Trophoblast cell (in vitro differentiated cells and primary cell): ENCODE measurements around the gene GBF1.

Source experiments
- DNase-seq, 2 donors: peaks; one replicate each; pipeline ENCODE4 v3.0.0-alpha.2; 2016
- H2AFZ ChIP-seq: 2 replicates; pipeline ENCODE4 v1.6.1; 2013; ENCODE audit warnings: low read length, moderate library complexity, mild to moderate bottlenecking; ENCODE audit not compliant: insufficient read depth, poor library complexity
- H2AK5ac ChIP-seq: 2 replicates; pipeline ENCODE4 v1.6.1; 2013; ENCODE audit warnings: mild to moderate bottlenecking, low read length
- H2BK120ac ChIP-seq: 2 replicates; pipeline ENCODE4 v1.6.1; 2013; ENCODE audit warnings: low read length, mild to moderate bottlenecking, moderate library complexity; ENCODE audit not compliant: insufficient read depth, poor library complexity
- H2BK12ac ChIP-seq: 2 replicates; pipeline ENCODE4 v1.6.1; 2013; ENCODE audit warnings: mild to moderate bottlenecking, low read length, moderate library complexity
- H2BK5ac ChIP-seq: 2 replicates; pipeline ENCODE4 v1.6.1; 2013; ENCODE audit warnings: low read length, low read depth, moderate library complexity, mild to moderate bottlenecking; ENCODE audit not compliant: poor library complexity
- H3K14ac ChIP-seq: 2 replicates; pipeline ENCODE4 v1.6.1; 2013; ENCODE audit warnings: mild to moderate bottlenecking, low read length
- H3K18ac ChIP-seq: 2 replicates; pipeline ENCODE4 v1.6.1; 2013; ENCODE audit warnings: mild to moderate bottlenecking, low read length
- H3K23ac ChIP-seq: 2 replicates; pipeline ENCODE4 v1.6.1; 2013; ENCODE audit warnings: low read length
- H3K27ac ChIP-seq: 2 replicates; pipeline ENCODE4 v1.5.1; 2013; ENCODE audit warnings: low read depth, mild to moderate bottlenecking, inconsistent platforms, low read length, moderate library complexity
- H3K27me3 ChIP-seq: 2 replicates; pipeline ENCODE4 v1.6.1; 2013; ENCODE audit warnings: inconsistent platforms, mild to moderate bottlenecking, low read length, moderate library complexity; ENCODE audit not compliant: insufficient read depth
- H3K36me3 ChIP-seq, 2 experiments: 1 replicate in 1 of 2; 2 replicates in 1 of 2; pipeline ENCODE4 v1.6.1; 2013; ENCODE audit warnings: low read length in 2 of 2, mild to moderate bottlenecking in 2 of 2, moderate library complexity in 1 of 2; ENCODE audit not compliant: insufficient read depth in 2 of 2, control insufficient read depth in 1 of 2
- H3K4ac ChIP-seq: 2 replicates; pipeline ENCODE4 v1.6.1; 2013; ENCODE audit warnings: low read depth, mild to moderate bottlenecking, low read length, moderate library complexity
- H3K4me1 ChIP-seq, 2 experiments: 1 replicate in 1 of 2; 2 replicates in 1 of 2; pipeline ENCODE4 v1.6.1; 2013; ENCODE audit warnings: low read length in 2 of 2, mild to moderate bottlenecking in 2 of 2, moderate library complexity in 1 of 2; ENCODE audit not compliant: insufficient read depth in 2 of 2, control insufficient read depth in 1 of 2
- H3K4me2 ChIP-seq: 2 replicates; pipeline ENCODE4 v1.6.1; 2013; ENCODE audit warnings: inconsistent platforms, mild to moderate bottlenecking, low read length, moderate library complexity
- H3K4me3 ChIP-seq: 2 replicates; pipeline ENCODE4 v1.5.1; 2013; ENCODE audit warnings: mild to moderate bottlenecking, low read depth, low read length, inconsistent platforms
- H3K79me1 ChIP-seq: one replicate; pipeline ENCODE4 v1.6.1; 2013; ENCODE audit warnings: low read length
- H3K79me2 ChIP-seq: 2 replicates; pipeline ENCODE4 v1.6.1; 2013; ENCODE audit warnings: low read length, mild to moderate bottlenecking; ENCODE audit not compliant: control insufficient read depth, insufficient read depth, poor library complexity
- H3K9ac ChIP-seq: 2 replicates; pipeline ENCODE4 v1.6.1; 2013; ENCODE audit warnings: mild to moderate bottlenecking, low read length
- H3K9me3 ChIP-seq: 2 replicates; pipeline ENCODE4 v1.6.1; 2013; ENCODE audit warnings: low read depth, mild to moderate bottlenecking, control low read depth, inconsistent platforms, low read length; ENCODE audit not compliant: insufficient read depth
- H4K12ac ChIP-seq: 2 replicates; pipeline ENCODE4 v1.6.1; 2013; ENCODE audit warnings: low read depth, mild to moderate bottlenecking, low read length, moderate library complexity
- H4K8ac ChIP-seq: 2 replicates; pipeline ENCODE4 v1.6.1; 2013; ENCODE audit warnings: low read depth, mild to moderate bottlenecking, low read length, moderate library complexity
- H4K91ac ChIP-seq: one replicate; pipeline ENCODE4 v1.6.1; 2013; ENCODE audit warnings: low read depth, mild to moderate bottlenecking, low read length, moderate library complexity
- WGBS: extraction: QIAGEN DNeasy Blood & Tissue Kit; methylation state at CpG from one replicate; pipeline ENCODE4 v1.1.7; 2013; ENCODE audit warnings: missing lambda C conversion rate; ENCODE audit not compliant: insufficient read length, insufficient coverage; ENCODE audit errors: extremely low coverage; 5-methylcytosine and 5-hydroxymethylcytosine counted together

GBF1 gene

DNA sequence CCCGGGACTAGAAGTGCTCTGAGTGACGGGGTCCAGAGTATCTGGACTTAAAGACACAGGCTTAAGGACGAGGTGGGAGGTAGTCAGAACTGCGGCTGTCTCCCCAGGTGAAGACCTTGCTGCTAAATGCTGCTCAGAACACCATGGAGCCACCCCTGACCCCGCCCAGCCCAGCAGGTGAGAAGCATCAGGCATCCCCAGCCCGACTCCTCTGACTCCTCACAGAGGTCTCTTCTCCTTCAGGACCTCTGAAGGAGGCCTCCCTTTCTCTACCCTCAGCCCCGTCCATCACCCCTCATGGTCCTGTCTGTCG is 156.0 kb downstream of the GBF1 start:
- H2BK12ac ChIP-seq, result peak overlapping the region; percentile 93
- no peak overlapping the region for H3K4me3 ChIP-seq
- peaks cover 3% of the 10 kb centered on the region for H3K79me2 ChIP-seq
- peaks cover 3% of the 10 kb centered on the region for H3K9me3 ChIP-seq
- H2AFZ ChIP-seq, result no peak overlapping the region
- peaks cover 17% of the 10 kb centered on the region for H3K79me1 ChIP-seq
- peak overlapping the region; percentile 40 for H2AK5ac ChIP-seq
- peak overlapping the region; percentile 46 for H3K4me2 ChIP-seq
- H3K4ac ChIP-seq, result peak overlapping the region; percentile 38
- WGBS, result no CpG with 5 or more reads among the region's 8 CpGs
- H4K12ac ChIP-seq, result no peak overlapping the region
- no peaks in the 10 kb centered on the region for H3K27me3 ChIP-seq
- H4K8ac ChIP-seq, result no peak overlapping the region
- DNase-seq, result peak in 1 of 2 donors; percentile 33
- H3K9ac ChIP-seq, result no peak overlapping the region
- H3K18ac ChIP-seq, result peak overlapping the region; percentile 22
- H3K4me1 ChIP-seq, result peaks cover 28% of the 10 kb centered on the region in 2 experiments
- peak overlapping the region; percentile 23 for H2BK5ac ChIP-seq
- H4K91ac ChIP-seq, result peak overlapping the region; percentile 53
- H3K27ac ChIP-seq, result peak overlapping the region; percentile 62
- H2BK120ac ChIP-seq, result peak overlapping the region; percentile 78
- H3K36me3 ChIP-seq, result peaks cover 29 to 30% of the 10 kb centered on the region in 2 experiments
- H3K23ac ChIP-seq, result no peak overlapping the region
- peak overlapping the region; percentile 10 for H3K14ac ChIP-seq

DNA sequence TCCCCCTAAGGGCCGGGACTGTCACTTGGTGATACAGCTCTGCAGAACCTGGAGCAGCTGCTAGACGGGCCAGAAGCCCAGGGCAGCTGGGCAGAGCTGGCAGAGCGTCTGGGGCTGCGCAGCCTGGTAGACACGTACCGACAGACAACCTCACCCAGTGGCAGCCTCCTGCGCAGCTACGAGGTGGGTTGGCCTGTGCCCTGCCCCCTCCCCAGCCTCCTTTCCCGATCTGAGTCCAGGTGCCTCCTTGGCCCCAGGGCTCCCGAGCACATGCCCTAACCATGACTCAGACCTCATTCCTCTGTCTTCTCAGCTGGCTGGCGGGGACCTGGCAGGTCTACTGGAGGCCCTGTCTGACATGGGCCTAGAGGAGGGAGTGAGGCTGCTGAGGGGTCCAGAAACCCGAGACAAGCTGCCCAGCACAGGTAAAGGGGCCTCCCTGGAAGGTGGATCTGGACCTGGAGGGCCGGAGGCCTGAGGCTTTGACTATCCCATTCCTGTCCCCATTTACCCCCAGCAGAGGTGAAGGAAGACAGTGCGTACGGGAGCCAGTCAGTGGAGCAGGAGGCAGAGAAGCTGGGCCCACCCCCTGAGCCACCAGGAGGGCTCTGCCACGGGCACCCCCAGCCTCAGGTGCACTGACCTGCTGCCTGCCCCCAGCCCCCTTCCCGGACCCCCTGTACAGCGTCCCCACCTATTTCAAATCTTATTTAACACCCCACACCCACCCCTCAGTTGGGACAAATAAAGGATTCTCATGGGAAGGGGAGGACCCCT is 156.6 kb downstream of the GBF1 start:
- peak overlapping the region; percentile 38 for H3K4ac ChIP-seq
- peaks cover 3% of the 10 kb centered on the region for H3K79me2 ChIP-seq
- no peak overlapping the region for H3K23ac ChIP-seq
- WGBS, result no CpG with 5 or more reads among the region's 18 CpGs
- peak overlapping the region; percentile 88 for H3K14ac ChIP-seq
- H3K18ac ChIP-seq, result peak overlapping the region; percentile 51
- H3K36me3 ChIP-seq, result peaks cover 24 to 29% of the 10 kb centered on the region in 2 experiments
- peak overlapping the region; percentile 89 for H4K91ac ChIP-seq
- H3K79me1 ChIP-seq, result peaks cover 17% of the 10 kb centered on the region
- no peak overlapping the region for H2AFZ ChIP-seq
- H4K8ac ChIP-seq, result peak overlapping the region; percentile 23
- H2BK120ac ChIP-seq, result peak overlapping the region; percentile 88
- H3K9me3 ChIP-seq, result peaks cover 3% of the 10 kb centered on the region
- H3K27ac ChIP-seq, result peak overlapping the region; percentile 62
- peak overlapping the region; percentile 44 for H2BK5ac ChIP-seq
- H3K9ac ChIP-seq, result no peak overlapping the region
- no peak overlapping the region for H4K12ac ChIP-seq
- H3K27me3 ChIP-seq, result no peaks in the 10 kb centered on the region
- peak; percentile 91 to 96 for DNase-seq
- peak overlapping the region; percentile 46 for H3K4me2 ChIP-seq
- H3K4me1 ChIP-seq, result peaks cover 22 to 23% of the 10 kb centered on the region in 2 experiments
- H2BK12ac ChIP-seq, result peak overlapping the region; percentile 93
- H2AK5ac ChIP-seq, result peak overlapping the region; percentile 40
- H3K4me3 ChIP-seq, result no peak overlapping the region

DNA sequence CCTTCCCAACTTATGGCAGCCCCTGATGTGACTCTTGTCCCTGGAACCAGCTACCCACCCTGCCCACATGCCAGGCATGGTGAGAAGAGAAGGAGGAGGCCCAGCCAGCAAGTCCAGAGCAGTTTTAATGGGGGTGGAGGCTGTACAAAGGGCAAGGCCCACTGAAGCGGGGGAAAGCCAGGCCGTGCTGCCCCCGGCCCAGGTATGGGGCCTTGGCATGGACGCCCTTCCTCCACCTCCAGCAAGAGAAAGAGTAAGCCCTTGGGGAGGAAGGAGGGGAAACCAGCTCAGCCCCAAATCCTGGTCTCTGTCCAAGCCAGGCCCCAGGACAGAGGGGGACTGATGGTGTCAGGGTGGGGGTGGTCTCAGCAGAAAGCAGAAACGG is 157.2 kb downstream of the GBF1 start:
- Histone ChIP-seq H3K27me3 (peaks cover under 1% of the 10 kb centered on the region), H3K23ac (no peak overlapping the region), H4K91ac (peak overlapping the region; percentile 89), H2AFZ (no peak overlapping the region), H2AK5ac (peak overlapping the region; percentile 92), H3K9ac (no peak overlapping the region), H2BK12ac (peak overlapping the region; percentile 93), H4K8ac (peak overlapping the region; percentile 37), H4K12ac (no peak overlapping the region), H3K79me2 (peaks cover 3% of the 10 kb centered on the region), H3K4me1 (peaks cover 22 to 23% of the 10 kb centered on the region in 2 experiments), H3K14ac (peak overlapping the region; percentile 88), H3K18ac (peak overlapping the region; percentile 51), H2BK5ac (peak overlapping the region; percentile 44), H3K9me3 (peaks cover 3% of the 10 kb centered on the region), H3K79me1 (peaks cover 17% of the 10 kb centered on the region), H3K4ac (peak overlapping the region; percentile 18), H3K27ac (peak overlapping the region; percentile 62), H3K36me3 (peaks cover 22 to 27% of the 10 kb centered on the region in 2 experiments), H3K4me2 (no peak overlapping the region), H3K4me3 (no peak overlapping the region), H2BK120ac (peak overlapping the region; percentile 88)
- DNase-seq, result no peak
- no CpG with 5 or more reads among the region's 5 CpGs for WGBS

DNA sequence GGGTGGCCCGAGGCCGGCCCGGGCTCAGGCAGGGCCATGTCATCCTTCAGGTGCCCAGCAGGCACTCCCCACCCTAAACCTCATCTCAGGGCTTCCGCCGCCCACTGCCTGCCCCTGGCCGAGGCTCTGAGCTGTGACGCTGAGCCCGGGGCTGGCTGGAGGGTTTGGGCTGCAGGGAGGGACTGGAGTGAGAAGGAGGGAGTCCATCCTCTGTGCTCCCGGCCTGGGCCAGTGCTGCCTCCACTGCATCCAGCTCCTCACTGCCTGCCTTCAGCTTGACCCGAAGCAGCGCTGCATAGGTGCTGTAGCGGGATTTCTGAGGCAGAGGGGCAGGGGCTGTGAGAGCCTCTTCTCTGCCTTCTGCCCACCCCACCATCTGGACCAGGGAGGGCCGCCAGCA is 157.8 kb downstream of the GBF1 start:
- Histone ChIP-seq H3K4me3 (no peak overlapping the region), H2AFZ (no peak overlapping the region), H4K12ac (no peak overlapping the region), H3K4me1 (peaks cover 23 to 25% of the 10 kb centered on the region in 2 experiments), H2BK12ac (peak overlapping the region; percentile 40), H2BK5ac (no peak overlapping the region), H2BK120ac (peak overlapping the region; percentile 4), H3K4me2 (no peak overlapping the region), H3K27ac (no peak overlapping the region), H3K27me3 (peaks cover 6% of the 10 kb centered on the region), H3K14ac (no peak overlapping the region), H3K23ac (no peak overlapping the region), H3K4ac (no peak overlapping the region), H3K36me3 (peaks cover 18 to 24% of the 10 kb centered on the region in 2 experiments), H3K79me2 (peaks cover 3% of the 10 kb centered on the region), H3K79me1 (peaks cover 17% of the 10 kb centered on the region), H4K8ac (no peak overlapping the region), H4K91ac (peak overlapping the region; percentile 11), H2AK5ac (peak overlapping the region; percentile 17), H3K18ac (no peak overlapping the region), H3K9me3 (peaks cover 4% of the 10 kb centered on the region), H3K9ac (no peak overlapping the region)
- no CpG with 5 or more reads among the region's 13 CpGs for WGBS
- no peak for DNase-seq
